Muscle of leg (tissue), 11 donors: ENCODE measurements around the gene OFD1. TPM values are rescaled to one million over a fixed set of nuclear protein-coding genes. Genes with fewer than 3 reads are reported as not detected.

Source experiments
- DNase-seq: peaks from one replicate; pipeline ENCODE4 v3.0.0; 2013
- H3K27ac ChIP-seq: one replicate; pipeline ENCODE4 v1.5.1; 2013; ENCODE audit warnings: mild to moderate bottlenecking, low read length, control low read depth
- H3K27me3 ChIP-seq: one replicate; pipeline ENCODE4 v1.6.1; 2013; ENCODE audit warnings: low read length; ENCODE audit not compliant: control insufficient read depth, insufficient read depth
- H3K36me3 ChIP-seq: one replicate; pipeline ENCODE4 v1.6.1; 2013; ENCODE audit warnings: low read length; ENCODE audit not compliant: control insufficient read depth, insufficient read depth
- H3K4me1 ChIP-seq: one replicate; pipeline ENCODE4 v1.6.1; 2013; ENCODE audit warnings: low read length; ENCODE audit not compliant: control insufficient read depth, insufficient read depth
- H3K4me3 ChIP-seq: one replicate; pipeline ENCODE4 v1.5.1; 2013; ENCODE audit warnings: low read length, control low read depth
- H3K9me3 ChIP-seq: replicated peaks from 2 replicates; pipeline ENCODE4 v1.6.1; 2013; ENCODE audit warnings: low read depth, low read length; ENCODE audit not compliant: control insufficient read depth
- WGBS: methylation state at CpG from one replicate; pipeline ENCODE4 v1.1.5; 2013; ENCODE audit warnings: missing lambda C conversion rate; ENCODE audit not compliant: insufficient coverage; 5-methylcytosine and 5-hydroxymethylcytosine counted together
- polyA plus RNA-seq, 8 donors: library from polyadenylated mRNA; unstranded; fragments of 120-200 nt; gene quantifications; one replicate each; pipeline versions ENCODE4 v1.2.1 to v1.2.3, GENCODE V29; 2013; ENCODE audit warnings: inconsistent platforms in 1 of 8, low replicate concordance in 1 of 8; ENCODE audit not compliant: insufficient read length in 8 of 8, insufficient read depth in 1 of 8
- total RNA-seq: library from RNA; stranded (reverse); fragments of 120-200 nt; gene quantifications from one replicate; pipeline ENCODE4 v1.2.4, GENCODE V29; 2013

The OFD1 gene
- total and polyA plus RNA-seq, 9 donors, result 14.1 to 24.5 (median 17.1) TPM

DNA sequence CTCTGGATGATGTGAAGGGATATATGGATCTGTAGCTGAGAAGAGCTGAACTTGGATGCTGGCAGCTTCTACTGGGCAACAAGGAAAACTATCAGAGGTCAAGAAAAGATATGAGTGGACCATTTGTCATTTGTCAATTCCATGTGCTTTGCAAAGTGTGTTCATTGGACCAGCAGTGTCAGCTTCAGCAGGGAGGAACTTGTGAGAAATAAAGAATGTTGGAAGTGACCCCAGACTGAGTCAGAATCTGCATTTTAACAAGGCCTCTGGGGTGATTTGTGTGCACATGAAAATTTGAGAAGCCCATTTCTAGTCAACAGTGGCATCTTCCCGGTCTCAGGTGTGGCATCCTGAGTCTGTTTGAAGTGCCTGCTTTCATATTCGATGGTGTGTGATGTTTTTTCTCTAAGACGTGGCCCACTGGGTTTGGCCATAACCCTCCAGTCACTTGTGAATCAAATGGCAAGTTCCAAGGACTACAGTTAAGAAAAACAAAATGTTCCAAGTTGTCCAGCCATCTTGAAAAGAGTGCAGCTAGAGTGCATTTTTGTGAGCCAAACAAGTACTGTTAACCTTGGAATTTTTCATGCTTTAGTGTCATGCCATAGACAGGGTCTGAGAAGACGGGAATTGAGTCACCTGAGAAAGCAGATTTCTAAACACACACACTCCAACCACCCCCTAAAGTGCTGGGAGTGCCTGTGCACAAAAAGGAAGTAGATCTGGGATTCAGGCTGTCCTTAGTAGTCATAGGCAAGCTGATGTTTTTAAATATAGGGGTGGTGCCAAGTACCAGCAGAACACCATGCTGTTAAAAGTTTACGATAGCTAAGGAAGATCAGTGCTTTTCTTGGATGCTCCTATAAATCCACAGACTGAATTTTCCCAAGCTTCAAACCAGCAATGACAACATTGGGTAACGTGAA, 55.9 kb downstream of the OFD1 start:
- Histone ChIP-seq H3K9me3 (no peaks in the 10 kb centered on the region), H3K4me3 (no peak overlapping the region), H3K36me3 (no peaks in the 10 kb centered on the region), H3K4me1 (no peaks in the 10 kb centered on the region), H3K27me3 (peaks cover 38% of the 10 kb centered on the region), H3K27ac (no peak overlapping the region)
- 86% methylated on average over 2 of the region's 6 CpGs for WGBS
- no peak for DNase-seq

DNA sequence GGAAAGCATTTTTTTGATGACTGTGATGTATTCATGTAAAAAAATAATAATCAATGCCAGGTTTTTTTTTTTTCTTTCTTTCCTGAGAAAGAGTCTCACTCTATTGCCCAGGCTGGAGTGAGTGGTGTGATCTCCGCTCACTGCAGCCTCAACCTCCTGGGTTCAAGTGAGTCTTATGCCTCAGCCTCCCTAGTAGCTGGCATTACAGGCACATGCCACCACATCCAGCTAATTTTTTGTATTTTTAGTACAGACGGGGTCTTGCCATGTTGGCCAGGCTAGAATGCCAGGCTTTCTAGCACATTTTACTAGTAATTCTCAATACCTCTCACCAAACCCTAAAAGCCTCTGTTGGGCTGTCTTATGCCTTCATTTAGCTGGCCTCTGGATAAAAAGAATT, 56.6 kb downstream of the OFD1 start:
- H3K4me1 ChIP-seq, result no peaks in the 10 kb centered on the region
- H3K27ac ChIP-seq, result no peak overlapping the region
- H3K4me3 ChIP-seq, result no peak overlapping the region
- no peaks in the 10 kb centered on the region for H3K36me3 ChIP-seq
- H3K9me3 ChIP-seq, result no peaks in the 10 kb centered on the region
- WGBS, result 100% methylated on average over 1 of the region's 2 CpGs
- no peak for DNase-seq
- H3K27me3 ChIP-seq, result peaks cover 32% of the 10 kb centered on the region

DNA sequence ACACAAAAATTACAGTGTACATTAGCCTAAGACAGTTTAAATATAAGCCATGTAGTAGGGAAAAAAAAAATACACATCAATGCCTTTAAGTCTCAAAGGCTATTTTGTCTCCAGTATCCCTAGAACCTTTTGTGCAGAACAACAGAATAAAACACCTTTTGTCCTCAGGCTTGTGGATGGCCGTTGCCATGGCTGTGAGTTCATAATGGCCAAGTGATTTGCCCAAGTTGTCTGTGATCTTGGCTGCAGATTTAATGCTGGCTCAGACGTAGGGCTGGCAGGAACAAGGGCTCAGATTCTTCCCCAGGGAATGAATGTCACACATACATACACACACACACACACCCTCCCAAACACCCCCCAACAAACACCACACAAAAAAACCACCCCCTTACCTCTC, 57.0 kb downstream of the OFD1 start:
- H3K27ac ChIP-seq, result no peak overlapping the region
- no peak overlapping the region for H3K4me3 ChIP-seq
- no peaks in the 10 kb centered on the region for H3K4me1 ChIP-seq
- 20% methylated on average over 1 of the region's 2 CpGs for WGBS
- peaks cover 28% of the 10 kb centered on the region for H3K27me3 ChIP-seq
- H3K36me3 ChIP-seq, result no peaks in the 10 kb centered on the region
- H3K9me3 ChIP-seq, result no peaks in the 10 kb centered on the region
- DNase-seq, result peak; percentile 27

DNA sequence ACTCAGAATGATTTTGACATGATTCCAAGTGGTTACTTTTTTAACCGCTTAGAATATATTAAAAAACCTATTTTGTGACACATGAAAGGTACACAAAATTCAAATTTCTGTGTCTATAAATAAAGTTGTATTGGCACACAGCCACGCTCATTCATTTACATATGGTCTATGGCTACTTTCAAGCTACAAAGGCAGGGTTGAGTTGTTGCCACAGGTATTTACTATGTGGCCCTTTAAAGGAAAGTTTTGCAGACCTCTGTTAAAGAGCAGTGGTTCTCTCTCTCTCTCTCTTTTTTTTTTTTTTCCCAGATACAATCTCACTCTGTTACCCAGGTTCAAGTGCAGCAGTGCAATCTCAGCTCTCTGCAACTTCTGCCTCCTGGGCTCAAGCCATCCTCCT, 59.3 kb downstream of the OFD1 start:
- no peak for DNase-seq
- H3K4me3 ChIP-seq, result no peak overlapping the region
- H3K27me3 ChIP-seq, result peaks cover 38% of the 10 kb centered on the region
- H3K4me1 ChIP-seq, result no peaks in the 10 kb centered on the region
- no CpG with 5 or more reads among the region's 2 CpGs for WGBS
- no peaks in the 10 kb centered on the region for H3K9me3 ChIP-seq
- H3K27ac ChIP-seq, result no peak overlapping the region
- no peaks in the 10 kb centered on the region for H3K36me3 ChIP-seq

DNA sequence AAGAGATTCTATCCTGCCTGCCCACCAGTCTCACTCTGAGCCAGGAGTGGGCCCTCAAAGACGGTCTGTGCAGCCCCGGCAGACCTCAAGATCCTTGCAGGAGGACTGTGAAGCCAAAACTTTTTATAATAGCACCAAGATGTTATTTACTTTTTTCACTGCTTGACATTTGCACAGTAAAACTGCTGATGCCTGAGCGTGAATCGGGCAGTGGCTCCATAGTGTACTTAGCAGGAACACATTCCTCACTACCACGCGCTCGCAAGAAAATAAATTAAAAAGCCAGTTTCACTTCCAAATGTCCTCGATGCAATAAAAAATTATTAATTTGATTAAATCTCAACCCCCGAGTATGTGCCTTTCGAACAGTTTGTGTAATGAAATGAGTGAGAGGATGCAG, 59.9 kb downstream of the OFD1 start:
- Histone ChIP-seq H3K4me1 (no peaks in the 10 kb centered on the region), H3K4me3 (no peak overlapping the region), H3K9me3 (no peaks in the 10 kb centered on the region), H3K27me3 (peaks cover 38% of the 10 kb centered on the region), H3K27ac (no peak overlapping the region), H3K36me3 (no peaks in the 10 kb centered on the region)
- DNase-seq, result no peak
- 77% methylated on average over 5 of the region's 10 CpGs for WGBS

DNA sequence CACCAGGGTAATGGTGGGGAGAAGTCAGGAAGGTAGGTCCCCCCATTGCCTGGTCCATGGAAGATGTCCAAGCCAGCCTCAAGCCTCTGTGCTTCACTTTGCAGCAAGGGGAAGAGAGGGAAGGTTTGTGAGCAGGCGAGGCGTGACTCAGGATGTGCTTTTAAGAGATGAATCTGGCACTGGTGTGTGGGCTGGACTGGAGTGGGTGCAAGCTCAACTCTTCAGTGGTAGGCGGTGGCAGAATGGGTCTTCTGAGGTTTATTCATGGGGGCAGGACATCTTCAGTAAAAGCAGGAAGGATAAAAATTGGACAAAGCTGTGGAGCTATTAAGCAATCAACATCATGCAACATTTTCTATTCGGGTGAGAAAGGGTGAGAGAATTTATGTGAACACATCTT, 63.0 kb downstream of the OFD1 start:
- H3K36me3 ChIP-seq, result no peaks in the 10 kb centered on the region
- WGBS, result 98% methylated on average over 3 of the region's 4 CpGs
- H3K4me1 ChIP-seq, result no peaks in the 10 kb centered on the region
- no peak overlapping the region for H3K4me3 ChIP-seq
- H3K27ac ChIP-seq, result no peak overlapping the region
- H3K27me3 ChIP-seq, result peaks cover 32% of the 10 kb centered on the region
- no peak for DNase-seq
- H3K9me3 ChIP-seq, result peaks cover 4% of the 10 kb centered on the region

DNA sequence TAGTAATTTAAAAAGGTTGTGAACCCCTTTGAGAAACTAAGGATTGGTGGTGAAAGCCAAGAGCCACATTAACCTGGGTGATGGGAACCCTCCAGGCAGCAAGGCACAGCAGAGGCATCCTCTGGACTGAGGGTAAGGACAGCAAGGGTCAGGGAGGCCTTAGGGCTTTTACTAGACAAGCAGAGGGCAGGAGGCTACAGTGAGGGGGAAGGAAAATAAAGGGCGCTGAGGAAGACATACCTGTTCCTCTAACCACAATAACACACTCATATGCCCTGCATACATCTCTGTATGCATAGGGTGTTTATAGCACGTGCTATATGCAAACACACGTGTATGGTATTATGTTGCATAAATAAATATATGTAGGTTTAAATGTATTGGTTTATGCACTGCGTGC, 63.6 kb downstream of the OFD1 start:
- H3K27ac ChIP-seq, result no peak overlapping the region
- peaks cover 4% of the 10 kb centered on the region for H3K9me3 ChIP-seq
- H3K36me3 ChIP-seq, result no peaks in the 10 kb centered on the region
- H3K27me3 ChIP-seq, result peaks cover 32% of the 10 kb centered on the region
- DNase-seq, result no peak
- no peaks in the 10 kb centered on the region for H3K4me1 ChIP-seq
- no CpG with 5 or more reads among the region's 4 CpGs for WGBS
- no peak overlapping the region for H3K4me3 ChIP-seq

DNA sequence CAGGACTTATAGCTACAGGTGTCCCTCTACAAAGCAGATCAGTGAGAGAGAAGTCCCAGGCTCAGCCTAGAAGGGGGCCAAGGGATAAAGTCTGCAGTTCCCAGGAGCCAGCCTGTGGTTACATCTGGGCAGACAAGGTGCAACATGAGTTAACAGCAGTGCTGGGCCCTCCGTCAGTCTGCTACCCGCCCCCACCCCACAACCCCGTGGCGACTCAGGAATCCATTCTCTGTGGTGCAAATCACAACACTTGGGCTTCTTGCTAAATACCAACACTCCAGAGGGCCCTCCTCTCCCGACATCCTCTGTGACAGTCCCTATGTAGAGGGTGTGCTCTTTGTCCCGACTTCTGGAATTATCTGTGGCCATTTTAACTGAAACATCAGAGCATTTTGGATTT, 68.6 kb downstream of the OFD1 start:
- Histone ChIP-seq H3K4me1 (no peaks in the 10 kb centered on the region), H3K36me3 (no peaks in the 10 kb centered on the region), H3K27me3 (peaks cover 35% of the 10 kb centered on the region), H3K27ac (no peak overlapping the region), H3K9me3 (peaks cover 4% of the 10 kb centered on the region), H3K4me3 (no peak overlapping the region)
- 47% methylated on average over 2 of the region's 6 CpGs for WGBS
- DNase-seq, result no peak

DNA sequence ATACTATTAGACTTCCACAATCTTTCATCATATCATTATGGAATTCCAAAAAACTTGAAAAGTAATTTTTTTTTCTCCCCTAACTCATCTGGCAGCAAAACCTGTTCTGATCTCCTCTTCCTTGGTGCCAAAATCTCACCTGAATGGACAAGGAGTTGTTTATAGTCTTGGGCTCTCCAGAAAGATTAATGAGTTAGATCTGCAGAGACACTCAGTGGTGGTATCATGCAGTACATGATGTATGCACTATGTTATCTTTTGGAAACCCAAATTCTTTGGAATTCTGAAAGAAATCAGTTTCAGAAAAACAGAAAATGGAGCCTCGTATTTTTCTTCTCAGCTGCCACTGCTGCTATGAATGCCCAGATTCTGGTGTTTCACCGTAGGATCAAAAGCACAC, 70.7 kb downstream of the OFD1 start:
- DNase-seq, result no peak
- Histone ChIP-seq H3K27ac (no peak overlapping the region), H3K4me3 (no peak overlapping the region), H3K4me1 (no peaks in the 10 kb centered on the region), H3K27me3 (peaks cover 27% of the 10 kb centered on the region), H3K36me3 (no peaks in the 10 kb centered on the region), H3K9me3 (peaks cover 1% of the 10 kb centered on the region)
- WGBS, result no CpG with 5 or more reads among the region's 2 CpGs

DNA sequence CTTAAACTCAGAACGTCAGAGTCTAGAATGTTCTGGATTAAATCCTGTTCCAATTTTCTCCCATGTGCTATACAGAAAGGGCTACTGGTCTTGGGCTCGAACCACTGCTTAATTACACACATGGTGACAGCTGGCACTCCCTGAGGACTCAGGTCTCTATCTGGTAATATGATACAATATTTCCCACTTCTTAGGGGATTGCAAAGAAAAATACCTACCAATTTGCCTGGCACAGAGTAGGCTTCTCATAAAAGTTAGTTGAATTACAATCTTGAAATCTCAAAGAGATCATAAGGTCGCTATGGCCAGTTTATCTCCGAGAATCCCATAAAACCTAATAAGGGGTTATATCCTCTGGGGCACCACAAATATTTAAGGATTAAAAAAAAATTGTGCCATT, 73.7 kb downstream of the OFD1 start:
- Histone ChIP-seq H3K4me3 (no peak overlapping the region), H3K4me1 (no peaks in the 10 kb centered on the region), H3K27me3 (peaks cover 19% of the 10 kb centered on the region), H3K9me3 (no peaks in the 10 kb centered on the region), H3K27ac (no peak overlapping the region), H3K36me3 (no peaks in the 10 kb centered on the region)
- WGBS, result 50% methylated on average over 2 of the region's 4 CpGs
- DNase-seq, result no peak

DNA sequence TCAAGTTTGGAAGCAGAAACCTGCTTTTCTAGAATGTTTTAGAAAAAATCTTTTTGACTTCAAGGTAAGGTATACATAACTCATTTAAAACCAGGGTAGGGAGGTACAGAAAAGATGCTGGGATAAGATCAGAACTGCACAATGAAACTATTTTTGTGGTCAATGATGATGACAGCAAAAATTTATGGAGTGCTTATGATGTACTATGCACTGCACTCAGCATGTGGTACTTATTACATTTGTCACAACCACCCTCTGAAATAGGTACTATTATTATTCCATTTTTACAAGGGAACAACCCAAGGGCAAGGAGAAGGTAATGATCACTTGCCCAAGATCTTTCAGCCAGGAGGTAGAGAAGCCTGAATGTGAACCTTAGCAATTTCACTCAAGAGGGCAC, 74.3 kb downstream of the OFD1 start:
- DNase-seq, result no peak
- H3K9me3 ChIP-seq, result no peaks in the 10 kb centered on the region
- no peak overlapping the region for H3K27ac ChIP-seq
- H3K4me3 ChIP-seq, result no peak overlapping the region
- peaks cover 18% of the 10 kb centered on the region for H3K27me3 ChIP-seq
- H3K4me1 ChIP-seq, result no peaks in the 10 kb centered on the region
- H3K36me3 ChIP-seq, result no peaks in the 10 kb centered on the region
